Urinary bladder (tissue), 4 donors: ENCODE results near the gene CPED1. TPM values are rescaled to one million over a fixed set of nuclear protein-coding genes. Genes with fewer than 3 reads are reported as not detected.
"Not testable (repeated sequence)": the region's sequence is repeated elsewhere in the genome, so short reads cannot be mapped to it uniquely, and the experiment has no call there.

ENCODE experiments used
- DNase-seq: peaks from one replicate; pipeline ENCODE4 v3.0.0-alpha.2; 2015; ENCODE audit errors: extremely low spot score
- H3K27ac ChIP-seq: one replicate; pipeline ENCODE4 v1.5.1; 2013; ENCODE audit warnings: low read depth, mild to moderate bottlenecking, moderate library complexity
- H3K36me3 ChIP-seq: one replicate; pipeline ENCODE4 v1.6.1; 2013; ENCODE audit warnings: mild to moderate bottlenecking, moderate library complexity; ENCODE audit not compliant: insufficient read depth
- H3K4me1 ChIP-seq: one replicate; pipeline ENCODE4 v1.6.1; 2013; ENCODE audit warnings: mild to moderate bottlenecking, moderate library complexity; ENCODE audit not compliant: insufficient read depth
- H3K4me3 ChIP-seq: one replicate; pipeline ENCODE4 v1.5.1; 2013; ENCODE audit warnings: low read depth, low read length
- WGBS: extraction: QIAGEN DNeasy Blood & Tissue Kit; methylation state at CpG from one replicate; pipeline ENCODE4 v1.1.7; 2013; 5-methylcytosine and 5-hydroxymethylcytosine counted together
- polyA plus RNA-seq: library from polyadenylated mRNA; stranded (reverse); fragments of 200-250 nt; gene quantifications from one replicate; pipeline ENCODE4 v1.2.3, GENCODE V29; 2013
- total RNA-seq: library from RNA; depleted of rRNA; stranded (reverse); fragments of >200 nt; gene quantifications from one replicate; pipeline ENCODE4 v1.2.3, GENCODE V29; 2014
- donor health status: healthy with polysubstance abuse.
- donor health status: healthy.

The CPED1 gene
- total and polyA plus RNA-seq, 2 donors, result 33.4 to 78.4 TPM

DNA sequence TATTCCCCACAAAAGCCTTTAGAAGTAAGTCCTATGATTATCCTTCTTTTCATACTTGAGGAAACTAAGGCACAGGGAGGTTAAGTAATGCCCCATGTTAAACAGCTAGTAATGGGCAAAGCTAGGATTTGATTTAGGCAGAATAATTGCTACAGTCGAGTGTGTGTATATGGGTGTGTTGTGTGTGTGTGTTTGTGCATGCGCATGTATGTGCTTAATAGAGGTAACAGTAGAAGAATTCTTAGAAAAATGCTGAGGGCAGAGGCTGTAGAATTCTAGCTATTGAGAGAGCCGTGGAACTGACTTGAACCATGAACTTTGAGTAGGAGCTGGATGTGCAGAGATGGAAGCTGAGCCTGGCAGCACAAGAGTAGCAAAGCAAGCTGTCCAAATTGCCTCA is 208.9 kb downstream of the CPED1 start:
- WGBS, result 93% methylated on average over 3 of the region's 3 CpGs
- no peak overlapping the region for H3K27ac ChIP-seq
- DNase-seq, result no peak
- H3K4me1 ChIP-seq, result no peaks in the 10 kb centered on the region
- no peaks in the 10 kb centered on the region for H3K36me3 ChIP-seq
- no peak overlapping the region for H3K4me3 ChIP-seq

DNA sequence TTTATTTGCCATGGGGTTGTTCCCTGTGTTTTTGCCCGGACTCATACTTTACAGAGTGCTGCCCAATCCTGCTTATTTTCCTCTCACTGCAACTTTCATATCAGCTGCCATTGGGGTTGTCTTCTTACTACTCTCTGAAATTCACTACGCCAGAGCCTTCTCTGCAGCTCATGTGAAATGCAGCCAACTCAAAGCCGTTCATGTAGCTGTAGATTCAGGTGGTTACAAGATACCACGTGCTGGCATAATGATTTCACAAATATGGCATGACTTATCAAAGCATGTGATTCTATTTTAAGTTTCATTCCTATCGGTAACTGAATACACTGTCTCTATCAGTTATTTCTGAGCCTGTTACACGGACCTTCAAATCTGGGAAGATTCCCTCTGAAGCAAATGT is 210.0 kb downstream of the CPED1 start:
- no peak overlapping the region for H3K27ac ChIP-seq
- DNase-seq, result no peak
- no peaks in the 10 kb centered on the region for H3K36me3 ChIP-seq
- H3K4me1 ChIP-seq, result no peaks in the 10 kb centered on the region
- no peak overlapping the region for H3K4me3 ChIP-seq
- WGBS, result 92% methylated on average over 6 of the region's 6 CpGs

DNA sequence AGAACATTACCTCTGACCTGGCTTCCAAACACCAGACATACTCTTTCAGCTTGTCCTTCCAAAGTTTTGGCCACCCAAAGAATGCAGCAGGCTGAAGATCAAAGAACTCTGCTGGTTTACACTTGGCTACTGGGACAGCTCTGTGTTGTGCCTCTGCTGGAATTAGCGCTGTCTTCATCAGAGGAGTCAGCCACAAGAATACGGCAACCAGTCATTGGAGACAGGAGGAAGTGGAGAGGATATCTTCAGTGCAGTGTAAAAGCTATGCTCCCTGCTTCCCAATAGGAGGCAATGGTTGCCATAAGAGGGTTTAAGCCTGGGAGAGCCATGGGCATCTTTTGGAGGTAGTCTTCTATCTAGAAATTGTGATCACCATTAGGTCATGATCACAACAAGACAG is 213.6 kb downstream of the CPED1 start:
- DNase-seq, result no peak
- Histone ChIP-seq H3K27ac (no peak overlapping the region), H3K36me3 (no peaks in the 10 kb centered on the region), H3K4me1 (no peaks in the 10 kb centered on the region), H3K4me3 (no peak overlapping the region)
- 94% methylated on average over 2 of the region's 2 CpGs for WGBS

DNA sequence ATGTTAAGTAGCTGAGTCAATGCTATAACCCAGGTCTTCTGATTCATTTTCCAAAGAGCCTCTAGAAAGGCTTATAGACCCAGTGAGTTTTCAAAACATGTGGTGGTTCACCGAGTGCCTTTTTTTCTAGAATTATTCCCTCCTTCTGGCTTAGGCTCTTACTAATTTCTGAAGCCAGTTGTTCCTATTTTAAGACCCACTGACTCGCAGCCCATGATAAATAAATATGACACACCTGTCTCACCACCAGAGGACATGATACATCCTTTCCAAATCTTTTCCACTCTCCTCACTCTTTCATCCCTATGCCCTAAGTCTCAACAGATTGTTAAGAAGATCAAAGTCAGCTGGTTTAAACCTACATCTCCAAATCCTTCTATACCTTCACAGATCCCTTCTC is 214.3 kb downstream of the CPED1 start:
- no peak for DNase-seq
- H3K4me1 ChIP-seq, result no peaks in the 10 kb centered on the region
- no peaks in the 10 kb centered on the region for H3K36me3 ChIP-seq
- WGBS, result 85% methylated on average over 2 of the region's 2 CpGs
- H3K4me3 ChIP-seq, result no peak overlapping the region
- H3K27ac ChIP-seq, result no peak overlapping the region

DNA sequence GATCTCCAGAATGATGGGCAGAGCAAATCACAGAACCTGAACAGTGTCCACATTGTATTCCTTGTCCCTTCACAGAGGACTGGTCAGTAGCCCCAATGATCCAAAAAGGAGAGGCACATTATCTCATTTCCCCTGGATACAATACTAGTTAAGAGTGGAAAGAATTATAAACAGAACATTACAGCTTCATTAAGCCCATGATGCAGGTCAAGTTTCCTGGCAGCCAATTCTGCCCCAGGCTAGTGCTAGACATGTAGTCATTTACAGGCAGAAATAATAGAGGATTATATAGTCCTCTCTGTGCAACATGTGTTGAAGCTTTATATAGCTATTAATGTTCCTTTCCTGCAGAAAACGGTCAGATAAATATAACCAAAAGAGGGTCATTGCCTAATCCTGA is 216.0 kb downstream of the CPED1 start:
- Histone ChIP-seq H3K4me1 (no peaks in the 10 kb centered on the region), H3K36me3 (no peaks in the 10 kb centered on the region), H3K4me3 (no peak overlapping the region), H3K27ac (no peak overlapping the region)
- no peak for DNase-seq
- 27% methylated on average over 1 of the region's 1 CpG for WGBS

DNA sequence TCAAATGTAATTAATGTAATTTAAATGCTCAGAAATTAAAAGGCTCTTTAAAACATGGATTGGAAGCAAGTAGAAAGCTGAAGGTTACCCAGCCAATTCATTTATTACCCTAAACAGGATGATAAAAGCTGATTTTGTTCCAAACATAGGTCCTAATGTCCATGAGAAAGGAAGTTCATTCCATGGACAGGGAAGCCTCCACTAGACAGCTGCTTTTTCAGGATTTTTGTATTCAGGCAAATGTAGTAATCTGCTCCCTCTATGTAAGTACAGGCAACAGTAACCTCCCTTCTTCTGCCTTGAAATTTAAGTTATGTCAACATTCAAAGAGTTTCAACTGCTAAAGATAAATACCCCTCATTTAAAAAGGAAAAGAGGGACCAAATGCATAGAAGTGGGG is 217.3 kb downstream of the CPED1 start:
- Histone ChIP-seq H3K4me1 (no peaks in the 10 kb centered on the region), H3K4me3 (no peak overlapping the region), H3K27ac (no peak overlapping the region), H3K36me3 (no peaks in the 10 kb centered on the region)
- no peak for DNase-seq

DNA sequence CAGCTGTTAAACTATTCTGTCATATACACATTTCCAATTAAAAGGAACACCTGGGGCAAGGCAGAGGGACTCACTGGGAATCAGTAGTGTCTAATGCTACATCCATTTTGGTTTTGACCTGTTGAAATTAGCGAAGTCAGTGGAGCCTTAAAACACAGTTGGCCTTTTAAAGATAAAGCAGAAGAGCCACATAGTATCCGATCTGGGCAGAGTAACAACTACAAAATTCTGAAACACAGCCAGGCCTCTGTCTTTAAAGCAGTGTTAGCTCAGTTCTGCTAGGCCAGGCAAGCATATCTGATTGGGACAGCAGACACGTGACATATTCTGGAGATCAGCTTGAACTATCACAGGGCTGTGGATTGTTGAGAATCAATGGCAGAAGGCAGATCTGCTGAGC is 222.7 kb downstream of the CPED1 start:
- no peak for DNase-seq
- no peak overlapping the region for H3K4me3 ChIP-seq
- no peaks in the 10 kb centered on the region for H3K36me3 ChIP-seq
- WGBS, result 60% methylated on average over 3 of the region's 3 CpGs
- H3K4me1 ChIP-seq, result no peaks in the 10 kb centered on the region
- no peak overlapping the region for H3K27ac ChIP-seq

DNA sequence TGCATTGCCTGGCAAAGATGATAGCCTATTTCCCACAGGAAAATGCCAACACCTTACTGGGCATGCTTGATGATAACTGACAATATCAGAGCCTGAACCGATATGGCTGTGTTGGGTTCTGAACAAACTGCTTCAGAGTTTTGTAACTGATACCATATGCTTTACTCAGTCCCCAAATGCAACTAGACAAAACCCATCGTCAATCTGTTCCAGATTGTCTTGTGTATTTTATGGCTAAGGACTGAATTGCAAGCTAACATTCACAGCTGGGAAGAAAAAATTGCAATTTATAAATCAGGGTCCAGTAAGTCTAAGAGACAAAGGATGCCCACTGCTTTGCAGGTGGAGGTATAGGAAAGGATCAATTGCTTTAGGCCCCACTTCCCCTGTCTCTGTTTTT is 223.5 kb downstream of the CPED1 start:
- no peak for DNase-seq
- H3K4me3 ChIP-seq, result no peak overlapping the region
- 64% methylated on average over 2 of the region's 2 CpGs for WGBS
- no peaks in the 10 kb centered on the region for H3K4me1 ChIP-seq
- H3K27ac ChIP-seq, result no peak overlapping the region
- no peaks in the 10 kb centered on the region for H3K36me3 ChIP-seq

DNA sequence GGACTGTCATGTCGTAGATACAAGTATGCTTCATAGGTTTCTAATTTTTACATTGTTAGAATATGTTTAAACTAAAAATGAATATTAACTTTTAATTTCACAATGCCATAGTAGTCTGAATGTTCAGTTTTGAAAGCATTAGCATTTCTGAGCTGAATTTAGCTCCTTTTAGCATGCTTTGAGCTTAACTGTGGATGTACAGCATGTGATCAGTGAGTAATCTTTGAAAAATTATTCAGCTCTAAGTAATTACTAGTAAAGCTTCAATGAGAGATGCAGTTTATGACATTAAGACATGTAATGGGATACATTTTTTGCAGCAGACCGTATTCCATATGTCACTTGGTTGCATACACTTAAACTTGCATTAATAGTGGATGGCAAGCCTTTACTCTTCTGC is 226.1 kb downstream of the CPED1 start:
- no peaks in the 10 kb centered on the region for H3K4me1 ChIP-seq
- H3K4me3 ChIP-seq, result no peak overlapping the region
- no peak for DNase-seq
- H3K27ac ChIP-seq, result no peak overlapping the region
- no peaks in the 10 kb centered on the region for H3K36me3 ChIP-seq
- WGBS, result 91% methylated on average over 2 of the region's 2 CpGs

DNA sequence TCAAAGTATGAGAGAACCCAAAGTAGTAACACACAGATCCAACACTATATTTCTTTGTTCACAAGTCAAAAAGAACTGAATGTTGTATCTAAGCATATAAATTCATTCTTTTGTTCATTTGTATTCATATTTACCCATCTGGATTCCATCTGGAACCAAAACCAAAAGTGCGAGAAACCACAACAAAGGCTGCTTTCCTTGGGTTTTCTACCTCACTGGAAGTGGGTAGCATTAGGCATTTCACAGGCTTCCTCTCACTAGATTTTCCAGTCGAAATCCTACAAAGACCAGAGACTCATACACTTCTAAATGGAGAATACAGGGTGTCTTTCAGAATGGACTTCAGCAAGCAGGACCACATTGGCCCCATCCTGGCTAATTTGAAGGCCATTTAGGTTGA is 230.5 kb downstream of the CPED1 start:
- DNase-seq, result no peak
- WGBS, result 80% methylated on average over 2 of the region's 2 CpGs
- Histone ChIP-seq H3K4me3 (no peak overlapping the region), H3K4me1 (no peaks in the 10 kb centered on the region), H3K27ac (no peak overlapping the region), H3K36me3 (no peaks in the 10 kb centered on the region)

DNA sequence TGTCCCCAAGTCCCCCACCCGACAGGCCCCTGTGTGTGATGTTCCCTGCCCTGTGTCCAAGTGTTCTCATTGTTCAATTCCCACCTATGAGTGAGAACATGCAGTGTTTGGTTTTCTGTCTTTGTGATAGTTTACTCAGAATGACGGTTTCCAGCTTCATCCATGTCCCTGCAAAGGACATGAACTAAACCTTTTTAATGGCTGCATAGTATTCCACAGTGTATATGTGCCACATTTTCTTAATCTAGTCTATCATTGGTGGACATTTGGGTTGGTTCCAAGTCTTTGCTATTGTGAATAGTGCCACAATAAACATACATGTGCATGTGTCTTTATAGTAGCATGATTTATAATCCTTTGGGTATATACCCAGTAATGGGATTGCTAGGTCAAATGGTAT is 232.6 kb downstream of the CPED1 start:
- whole genome bisulfite sequencing, result 96% methylated on average over 2 of the region's 2 CpGs
- H3K4me3 ChIP-seq, DNase-seq, H3K27ac ChIP-seq, H3K36me3 ChIP-seq, H3K4me1 ChIP-seq: not testable (repeated sequence)

DNA sequence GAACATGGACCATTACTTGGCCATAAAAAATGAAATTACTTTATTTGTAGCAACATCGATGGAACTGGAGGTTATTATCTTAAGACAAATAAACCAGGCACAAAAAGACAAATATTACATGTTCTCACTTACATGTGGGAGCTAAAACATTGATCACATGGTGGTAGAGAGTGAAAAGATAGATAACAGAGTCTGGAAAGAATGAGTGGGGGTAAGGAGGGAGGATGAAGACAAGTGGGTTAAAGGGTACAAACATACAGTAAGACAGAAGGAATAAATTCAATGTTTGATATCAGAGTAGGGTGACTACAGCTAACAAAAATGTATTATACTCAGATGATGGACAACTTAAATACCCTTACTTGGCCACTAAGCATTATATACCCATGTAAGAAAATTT is 240.3 kb downstream of the CPED1 start:
- no peak for DNase-seq
- no peaks in the 10 kb centered on the region for H3K36me3 ChIP-seq
- 94% methylated on average over 1 of the region's 1 CpG for WGBS
- no peak overlapping the region for H3K27ac ChIP-seq
- H3K4me1 ChIP-seq, result no peaks in the 10 kb centered on the region
- H3K4me3 ChIP-seq, result no peak overlapping the region

DNA sequence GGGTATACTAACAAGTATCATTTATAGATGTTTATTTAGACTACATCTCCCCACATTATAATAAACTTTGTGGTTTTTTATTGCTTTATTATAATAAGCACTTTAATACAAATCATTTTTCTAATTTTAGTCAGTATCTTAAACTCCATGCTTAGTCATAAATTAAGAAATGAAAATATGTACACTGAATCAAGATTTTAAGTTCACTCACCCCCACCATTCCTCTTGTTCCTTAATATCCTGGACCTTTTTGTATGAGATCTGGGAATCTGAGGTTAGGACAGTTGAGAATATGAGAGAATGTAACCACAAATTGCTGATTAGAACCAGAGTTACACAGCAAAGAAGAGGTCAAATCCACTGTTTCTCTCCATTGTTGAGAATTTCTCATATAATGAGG is 246.7 kb downstream of the CPED1 start:
- Histone ChIP-seq H3K4me1 (no peaks in the 10 kb centered on the region), H3K36me3 (peaks cover 1% of the 10 kb centered on the region), H3K4me3 (no peak overlapping the region), H3K27ac (no peak overlapping the region)
- no peak for DNase-seq

DNA sequence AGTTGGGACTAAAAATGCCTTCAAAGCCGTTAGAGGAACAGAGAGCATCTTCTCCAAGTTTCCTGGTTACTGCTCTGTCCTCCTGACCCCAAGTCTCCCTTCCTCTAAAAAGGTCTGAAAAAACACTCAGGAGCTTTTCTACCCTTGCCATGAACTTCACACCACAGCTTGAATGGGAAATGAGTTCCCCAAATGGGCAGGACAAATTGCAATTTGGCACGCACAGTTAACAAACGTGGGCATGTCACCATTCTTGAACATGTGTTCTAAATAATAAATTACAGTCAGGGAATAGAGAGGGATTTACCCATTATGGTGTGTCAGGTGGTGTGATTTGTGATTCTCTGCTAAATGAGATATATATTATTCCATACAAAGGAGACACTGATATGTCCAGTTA is 249.1 kb downstream of the CPED1 start:
- DNase-seq, result no peak
- whole genome bisulfite sequencing, result 83% methylated on average over 3 of the region's 3 CpGs
- Histone ChIP-seq H3K4me1 (no peaks in the 10 kb centered on the region), H3K27ac (no peak overlapping the region), H3K36me3 (peaks cover 1% of the 10 kb centered on the region), H3K4me3 (no peak overlapping the region)

DNA sequence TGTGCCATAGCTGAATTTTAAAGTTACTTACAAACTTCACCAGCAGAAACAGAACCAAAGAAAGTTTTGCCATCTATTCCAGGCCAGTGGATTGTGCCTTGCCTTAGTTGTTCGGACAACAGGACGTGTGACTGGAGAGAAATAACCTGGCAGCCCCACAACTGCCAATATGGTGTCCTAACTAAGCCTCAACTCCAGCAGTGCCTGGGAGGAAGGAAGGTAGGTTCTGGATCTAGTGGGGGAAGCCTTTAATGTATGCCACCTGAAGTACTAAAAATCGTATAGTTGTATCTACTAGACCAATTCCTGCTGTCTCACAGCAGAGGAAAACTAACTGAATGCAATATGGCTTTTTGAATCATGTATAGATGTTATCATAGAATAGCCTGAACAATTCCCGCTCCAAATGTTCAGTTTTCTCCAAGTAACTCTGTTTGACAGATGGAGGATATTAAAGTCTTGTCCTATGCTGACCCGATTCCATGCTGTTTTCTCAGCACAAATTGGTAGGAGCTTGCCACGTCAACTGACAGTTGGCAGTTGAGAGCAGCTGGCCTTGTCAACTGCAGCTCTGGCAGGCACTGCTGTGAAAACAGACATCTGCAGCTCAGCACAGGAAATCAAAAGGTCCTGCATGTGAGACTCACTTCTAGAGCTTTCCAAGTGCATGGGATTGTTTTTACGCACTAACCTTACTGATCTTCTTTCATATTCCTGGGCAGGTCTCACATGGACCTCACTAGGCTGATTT is 255.8 kb downstream of the CPED1 start:
- Histone ChIP-seq H3K36me3 (no peaks in the 10 kb centered on the region), H3K27ac (no peak overlapping the region), H3K4me1 (no peaks in the 10 kb centered on the region), H3K4me3 (no peak overlapping the region)
- 83% methylated on average over 7 of the region's 7 CpGs for WGBS
- no peak for DNase-seq
